BLaER1 treated with 17β-estradiol and CSF1 and Interleukin-3, amounts not matched to agents 10 nM and 100 nM (cell line): ENCODE results near the gene SARDH.

Experiments used
- H3K27ac ChIP-seq, 11 experiments: shearing (Covaris generic); formaldehyde crosslinking; 2 replicates each; pipeline ENCODE4 v1.8.1; 2022
- H3K27me3 ChIP-seq, 11 experiments: shearing (Covaris generic); formaldehyde crosslinking; 2 replicates each; pipeline ENCODE4 v1.8.1; 2022
- H3K36me3 ChIP-seq, 11 experiments: shearing (Covaris generic); formaldehyde crosslinking; 2 replicates each; pipeline ENCODE4 v1.8.1; 2022
- H3K4me1 ChIP-seq, 10 experiments: shearing (Covaris generic); formaldehyde crosslinking; 2 replicates each; pipeline ENCODE4 v1.8.1; 2022
- H3K4me2 ChIP-seq, 11 experiments: shearing (Covaris generic); formaldehyde crosslinking; 2 replicates each; pipeline ENCODE4 v1.8.1; 2022
- H3K4me3 ChIP-seq, 10 experiments: shearing (Covaris generic); formaldehyde crosslinking; 2 replicates each; pipeline ENCODE4 v1.8.1; 2022
- H3K9ac ChIP-seq, 11 experiments: shearing (Covaris generic); formaldehyde crosslinking; 2 replicates each; pipeline ENCODE4 v1.8.1; 2022
- H3K9me3 ChIP-seq, 11 experiments: shearing (Covaris generic); formaldehyde crosslinking; replicated peaks in 1 of 11; 2 replicates each; pipeline ENCODE4 v1.8.1; 2022
- H4K20me1 ChIP-seq, 11 experiments: shearing (Covaris generic); formaldehyde crosslinking; 2 replicates each; pipeline ENCODE4 v1.8.1; 2022
- Cebpa-rat ChIP-seq, 11 experiments: shearing (Covaris generic); IDR thresholded peaks; 2 replicates each; pipeline ENCODE4 v1.8.1; 2022

Gene SARDH

DNA sequence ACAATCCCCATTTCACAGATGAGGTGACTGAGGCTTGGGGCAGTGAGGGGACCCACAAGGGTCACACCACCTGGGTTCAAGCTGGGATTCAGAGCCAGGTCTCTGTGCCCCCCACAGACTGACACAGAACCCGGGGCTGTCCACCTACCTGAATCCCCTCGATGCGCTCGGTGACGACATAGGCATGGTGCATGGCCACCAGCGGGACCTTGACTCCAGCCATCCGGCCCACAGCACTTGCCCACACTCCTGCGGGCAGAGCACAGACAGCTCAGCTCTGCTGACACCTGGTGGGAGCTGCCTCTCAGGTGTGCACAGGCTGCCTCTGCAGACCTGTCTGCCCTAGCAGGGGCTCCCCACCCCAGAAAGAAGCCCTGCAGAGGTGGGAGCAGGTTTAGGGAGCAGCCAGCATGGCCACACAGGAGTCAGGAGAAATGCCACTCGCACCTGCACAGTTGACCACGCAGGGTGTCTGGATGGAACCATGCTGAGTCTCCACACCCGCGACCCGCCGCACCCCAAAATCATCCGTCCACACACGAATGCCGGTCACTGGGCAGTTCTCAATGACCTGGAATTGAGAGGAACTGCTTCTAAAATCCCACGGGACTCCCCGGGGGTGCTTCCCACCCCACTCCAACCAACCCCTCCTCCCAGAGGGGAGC is 8.4 kb downstream of the SARDH start:
- Histone ChIP-seq H3K4me1 (peaks cover 17 to 56% (median 40%) of the 10 kb centered on the region in 10 experiments), H3K27me3 (peaks cover 0 to 4% (median 0%) of the 10 kb centered on the region in 11 experiments; a peak in 4 of 22 replicates), H3K4me2 (no peak overlapping the region), H3K9ac (no peak overlapping the region), H3K27ac (no peak overlapping the region), H3K36me3 (no peaks in the 10 kb centered on the region), H4K20me1 (peaks cover 0 to 42% (median 15%) of the 10 kb centered on the region in 11 experiments; a peak in 15 of 22 replicates), H3K9me3 (0 out of 22 replicates have a peak, but pooled peaks cover 0 to 3% (median 0%) of the 10 kb centered on the region in 11 experiments), H3K4me3 (no peak overlapping the region)
- no peak for TF ChIP-seq Cebpa-rat (IDR thresholded peaks at IDR 0.05)

DNA sequence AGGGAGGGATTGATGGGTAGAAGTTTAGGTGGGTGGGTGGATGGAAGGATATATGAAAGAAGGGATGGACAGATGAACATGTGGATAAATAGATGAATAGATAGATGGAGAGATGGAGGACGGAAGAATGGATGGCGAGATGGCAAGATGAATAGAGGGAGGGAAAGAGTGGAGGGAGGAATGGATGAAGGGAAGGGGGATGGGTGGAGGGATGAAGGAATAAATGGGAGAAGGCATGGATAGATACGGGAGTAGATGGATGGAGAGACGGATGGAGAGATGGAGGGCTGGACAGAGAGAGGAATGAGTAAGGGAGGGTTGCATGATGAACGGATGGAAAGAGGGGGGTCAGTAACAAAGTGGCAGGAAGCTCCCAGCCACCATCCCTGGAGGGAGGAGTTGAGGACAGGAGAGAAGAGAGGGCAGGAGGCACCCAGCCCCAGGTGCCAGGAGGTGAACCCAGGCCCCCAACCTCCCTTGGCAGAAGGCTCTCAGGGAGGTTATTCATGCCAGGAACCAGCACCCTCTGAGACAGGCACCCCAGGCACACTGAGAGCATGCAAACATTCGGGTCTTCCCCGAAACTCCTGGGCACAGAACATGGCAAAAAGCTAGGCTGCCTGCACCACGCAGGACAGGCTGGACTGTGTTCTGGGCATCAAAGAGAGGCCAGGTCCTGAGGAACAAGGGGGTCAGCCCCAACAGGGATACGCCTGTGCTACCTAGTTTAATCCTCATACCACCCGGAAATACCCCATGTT is 9.1 kb downstream of the SARDH start:
- Histone ChIP-seq H3K27me3 (no peaks in the 10 kb centered on the region; a peak in 2 of 22 replicates), H3K4me2 (no peak overlapping the region), H3K36me3 (no peaks in the 10 kb centered on the region), H3K4me3 (no peak overlapping the region), H3K4me1 (peaks cover 13 to 48% (median 33%) of the 10 kb centered on the region in 10 experiments), H3K27ac (no peak overlapping the region), H3K9ac (no peak overlapping the region), H4K20me1 (peaks cover 0 to 38% (median 10%) of the 10 kb centered on the region in 11 experiments; a peak in 13 of 22 replicates), H3K9me3 (0 out of 22 replicates have a peak, but pooled peaks cover 0 to 3% (median 0%) of the 10 kb centered on the region in 11 experiments)
- TF ChIP-seq Cebpa-rat (IDR thresholded peaks at IDR 0.05): no peak

DNA sequence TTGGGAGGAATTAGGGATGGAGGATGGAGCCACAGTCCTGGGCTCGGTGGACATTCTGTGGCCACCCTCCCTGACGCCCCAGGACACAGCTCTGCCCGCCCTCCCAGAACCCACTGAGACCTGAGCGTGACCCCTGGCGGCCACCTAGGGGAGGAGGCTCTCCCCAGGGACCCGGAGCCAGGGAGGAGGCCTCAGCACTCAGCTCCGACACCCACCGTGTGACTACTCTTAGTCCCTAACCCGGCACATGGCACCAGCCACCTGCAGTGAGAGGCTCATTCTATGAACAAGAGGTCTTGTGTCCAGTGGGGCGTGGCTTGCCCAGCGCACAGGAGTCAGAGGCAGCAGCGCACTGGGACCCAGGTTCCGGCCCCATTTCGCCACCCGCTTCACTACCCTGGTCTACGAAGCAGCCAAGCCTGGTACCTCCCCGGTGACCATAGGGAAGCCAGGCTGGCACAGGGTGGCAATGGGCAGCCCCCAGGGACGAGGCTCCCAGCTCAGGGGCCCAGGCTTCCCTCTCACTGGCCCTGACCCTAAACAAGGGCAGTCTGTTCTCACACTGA is 10.2 kb downstream of the SARDH start:
- TF ChIP-seq Cebpa-rat (IDR thresholded peaks at IDR 0.05): no peak
- H3K36me3 ChIP-seq: no peaks in the 10 kb centered on the region
- peak overlapping the region in 9 of 11 experiments; percentile 67 to 89 (median 85); a peak in 16 of 22 replicates for H3K4me2 ChIP-seq
- H3K27me3 ChIP-seq: no peaks in the 10 kb centered on the region; a peak in 2 of 22 replicates
- H3K27ac ChIP-seq: no peak overlapping the region
- H4K20me1 ChIP-seq: peaks cover 0 to 27% (median 10%) of the 10 kb centered on the region in 11 experiments; a peak in 13 of 22 replicates
- H3K9me3 ChIP-seq: peaks cover 0 to 11% (median 0%) of the 10 kb centered on the region in 11 experiments; a peak in 1 of 22 replicates
- H3K9ac ChIP-seq: 0 out of 22 replicates have a peak overlapping the region, but pooled peaks of 1 of the 11 experiments have one; percentile 28
- peaks cover 13 to 38% (median 26%) of the 10 kb centered on the region in 10 experiments for H3K4me1 ChIP-seq
- H3K4me3 ChIP-seq: no peak overlapping the region

DNA sequence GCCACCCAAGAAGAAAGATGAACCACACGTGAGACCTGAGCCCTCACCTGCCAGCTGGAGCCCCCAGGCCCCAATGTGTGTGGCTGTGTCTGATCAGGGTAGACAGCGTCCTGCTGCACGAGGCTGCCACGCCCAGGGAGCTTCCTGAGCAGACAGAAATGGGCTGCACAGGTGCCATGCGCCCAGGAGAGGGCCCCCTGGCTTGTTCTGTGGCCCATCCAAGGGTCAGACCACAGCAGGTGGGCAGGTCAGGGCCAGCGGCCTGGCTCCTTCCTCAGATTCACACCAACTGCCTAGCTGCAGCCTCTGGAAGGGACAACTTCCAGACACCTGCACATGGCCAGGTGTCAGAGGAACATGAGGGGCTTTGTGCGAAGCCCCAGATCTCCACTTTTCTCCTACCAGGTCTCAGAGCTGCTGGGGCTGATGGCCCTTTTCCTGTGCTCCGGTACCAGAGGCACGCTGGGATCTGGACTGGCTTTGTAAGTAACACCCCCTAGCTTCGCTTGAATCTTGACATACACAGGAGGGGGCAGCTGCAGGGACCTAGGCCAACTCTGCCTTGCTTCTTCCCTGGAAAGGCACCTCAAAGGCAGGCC is 10.8 kb downstream of the SARDH start:
- no peaks in the 10 kb centered on the region; a peak in 2 of 22 replicates for H3K27me3 ChIP-seq
- H3K27ac ChIP-seq: no peak overlapping the region
- peaks cover 0 to 27% (median 10%) of the 10 kb centered on the region in 11 experiments; a peak in 13 of 22 replicates for H4K20me1 ChIP-seq
- peak overlapping the region; percentile 67 to 89 (median 82) for H3K4me2 ChIP-seq
- peaks cover 13 to 35% (median 26%) of the 10 kb centered on the region in 10 experiments for H3K4me1 ChIP-seq
- H3K9me3 ChIP-seq: peaks cover 0 to 11% (median 0%) of the 10 kb centered on the region in 11 experiments; a peak in 1 of 22 replicates
- no peak for TF ChIP-seq Cebpa-rat (IDR thresholded peaks at IDR 0.05)
- H3K36me3 ChIP-seq: no peaks in the 10 kb centered on the region
- H3K4me3 ChIP-seq: no peak overlapping the region
- H3K9ac ChIP-seq: peak overlapping the region in 3 of 11 experiments; percentile 5 to 28 (median 20); a peak in 3 of 22 replicates

DNA sequence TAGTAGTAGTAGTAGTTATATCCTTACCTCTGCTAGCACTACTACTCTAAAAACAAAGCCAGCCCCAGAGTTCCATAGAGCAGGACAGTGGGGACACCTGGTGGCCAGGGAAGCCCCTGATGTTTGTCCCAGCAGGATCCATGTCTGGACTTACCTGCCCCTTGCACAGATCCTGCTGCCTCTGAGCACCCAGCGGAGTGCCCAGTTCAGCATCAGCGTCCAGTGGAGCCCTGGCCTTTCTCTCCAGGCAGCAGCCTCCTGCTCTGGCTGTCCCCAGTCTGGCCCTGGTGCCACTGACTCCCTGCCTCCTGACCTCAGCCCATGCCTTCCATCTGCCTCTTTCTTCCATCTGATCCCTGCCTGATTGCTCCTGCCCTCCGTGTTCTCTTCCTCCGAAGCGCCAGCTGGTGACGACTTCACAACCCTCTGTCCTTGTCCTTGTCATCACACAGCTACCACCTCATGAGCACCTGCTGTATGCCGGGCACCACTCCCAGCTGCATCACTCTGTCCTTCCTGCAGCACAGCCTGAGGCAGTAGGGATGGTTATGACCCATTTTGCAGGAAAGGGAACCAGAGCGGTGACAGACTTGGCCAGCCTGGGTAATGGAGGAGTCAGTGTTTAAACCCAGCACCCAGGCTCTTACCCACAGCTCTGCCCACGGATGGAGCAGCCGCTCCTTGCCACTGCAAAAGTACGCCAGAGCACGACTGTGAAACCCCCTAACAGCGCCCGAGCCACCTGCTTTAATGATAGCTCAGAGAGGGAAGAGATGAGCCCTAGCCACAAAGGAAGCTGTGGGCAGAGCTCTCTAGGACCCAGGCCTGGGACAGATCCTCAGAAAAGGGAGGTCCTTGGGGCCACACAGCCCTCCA is 11.5 kb downstream of the SARDH start:
- no peak for TF ChIP-seq Cebpa-rat (IDR thresholded peaks at IDR 0.05)
- peak overlapping the region; percentile 67 to 89 (median 82) for H3K4me2 ChIP-seq
- peaks cover 13 to 33% (median 26%) of the 10 kb centered on the region in 10 experiments for H3K4me1 ChIP-seq
- H3K27ac ChIP-seq: no peak overlapping the region
- no peaks in the 10 kb centered on the region; a peak in 2 of 22 replicates for H3K27me3 ChIP-seq
- peak overlapping the region in 4 of 11 experiments; percentile 5 to 44 (median 24); a peak in 3 of 22 replicates for H3K9ac ChIP-seq
- H3K36me3 ChIP-seq: no peaks in the 10 kb centered on the region
- H4K20me1 ChIP-seq: peaks cover 0 to 27% (median 10%) of the 10 kb centered on the region in 11 experiments; a peak in 13 of 22 replicates
- peaks cover 0 to 8% (median 0%) of the 10 kb centered on the region in 11 experiments; a peak in 1 of 22 replicates for H3K9me3 ChIP-seq
- H3K4me3 ChIP-seq: no peak overlapping the region

DNA sequence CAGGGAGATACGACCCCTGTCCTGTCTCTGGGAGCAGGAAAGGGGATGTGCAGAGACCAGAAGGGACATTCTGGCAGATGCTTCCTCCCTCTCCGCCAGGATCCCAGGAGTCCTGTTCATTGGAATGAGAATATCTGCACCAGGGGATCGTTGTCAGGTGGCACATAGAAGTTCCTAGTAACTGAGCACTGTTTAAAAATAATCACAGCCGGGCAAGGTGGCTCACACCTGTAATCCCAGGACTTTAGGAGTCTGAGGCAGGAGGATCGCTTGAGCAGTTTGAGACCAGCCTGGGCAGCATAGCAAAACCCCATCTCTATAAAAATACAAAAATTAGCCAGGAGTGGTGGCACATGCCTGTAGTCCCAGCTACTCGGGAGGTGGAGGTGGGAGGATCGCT is 12.3 kb downstream of the SARDH start:
- peaks cover 13 to 28% (median 26%) of the 10 kb centered on the region in 10 experiments for H3K4me1 ChIP-seq
- no peak for TF ChIP-seq Cebpa-rat (IDR thresholded peaks at IDR 0.05)
- H3K9me3 ChIP-seq: peaks cover 0 to 13% (median 6%) of the 10 kb centered on the region in 11 experiments; a peak in 16 of 22 replicates
- H3K27ac ChIP-seq: no peak overlapping the region
- H4K20me1 ChIP-seq: peaks cover 0 to 27% (median 10%) of the 10 kb centered on the region in 11 experiments; a peak in 13 of 22 replicates
- H3K4me2 ChIP-seq: peak overlapping the region in 3 of 11 experiments; percentile 10 to 89 (median 87); a peak in 4 of 22 replicates
- H3K9ac ChIP-seq: no peak overlapping the region
- peaks cover 0 to 3% (median 0%) of the 10 kb centered on the region in 11 experiments; a peak in 1 of 22 replicates for H3K36me3 ChIP-seq
- no peaks in the 10 kb centered on the region; a peak in 2 of 22 replicates for H3K27me3 ChIP-seq
- H3K4me3 ChIP-seq: no peak overlapping the region

DNA sequence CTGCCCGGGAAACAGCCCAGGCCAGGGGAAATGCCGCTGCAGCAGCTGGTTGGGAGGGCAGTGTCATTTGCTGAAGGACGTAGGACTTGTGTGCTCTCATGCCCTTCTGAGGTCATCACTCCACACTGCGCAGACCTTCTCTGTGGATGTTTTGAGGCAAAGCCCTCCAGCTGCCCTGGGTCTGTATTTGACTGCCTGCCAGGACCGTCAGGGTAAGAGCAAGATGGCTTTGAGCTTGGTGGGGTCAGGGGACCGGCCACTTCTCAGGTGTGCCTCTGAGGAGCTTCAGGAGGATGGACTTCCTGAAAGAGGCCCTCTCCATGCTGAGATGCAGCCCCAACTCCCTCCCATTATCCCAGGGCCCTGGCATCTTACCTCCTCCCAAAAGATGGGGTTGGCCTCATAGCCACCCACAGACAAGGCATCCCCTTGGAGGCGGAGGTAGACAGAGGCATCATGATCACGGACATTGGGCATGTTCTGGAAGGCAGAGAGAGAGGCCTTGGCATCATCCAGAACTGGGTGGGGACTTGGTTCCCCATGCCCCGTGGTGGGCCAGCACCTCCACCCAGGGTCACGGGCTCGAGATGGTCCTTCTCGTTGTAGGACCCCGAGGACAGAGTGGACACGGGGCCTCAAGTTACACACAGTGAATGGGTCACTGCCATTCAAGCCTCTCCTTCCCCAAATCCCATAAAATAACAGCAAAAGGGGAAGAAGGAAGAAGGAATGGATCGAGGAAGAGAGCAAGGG is 19.4 kb downstream of the SARDH start:
- Histone ChIP-seq H3K36me3 (peaks cover 0 to 8% (median 0%) of the 10 kb centered on the region in 11 experiments; a peak in 1 of 22 replicates), H3K4me2 (no peak overlapping the region), H3K9ac (no peak overlapping the region), H3K27ac (no peak overlapping the region), H3K4me3 (no peak overlapping the region), H3K9me3 (peaks cover 0 to 28% (median 19%) of the 10 kb centered on the region in 11 experiments; a peak in 17 of 22 replicates), H3K4me1 (peaks cover 33 to 42% (median 36%) of the 10 kb centered on the region in 10 experiments), H4K20me1 (no peaks in the 10 kb centered on the region; a peak in 1 of 22 replicates), H3K27me3 (peaks cover 0 to 8% (median 0%) of the 10 kb centered on the region in 11 experiments; a peak in 1 of 22 replicates)
- no peak for TF ChIP-seq Cebpa-rat (IDR thresholded peaks at IDR 0.05)
